Measurements from ENCODE around the gene WNT7B. TPM values are rescaled to one million over a fixed set of nuclear protein-coding genes. Genes with fewer than 3 reads are reported as not detected.

WNT7B gene
- total and polyA plus RNA-seq, 3 donors from 2014 or later: 0.65 to 1.9 (median 1.3) TPM

GRCh38 chr22:45897736-45898135, 79.2 kb downstream of the WNT7B start:
- Histone ChIP-seq H3K27me3 (no peaks in the 10 kb centered on the region), H3K9me3 (no peaks in the 10 kb centered on the region), H3K27ac (no peak overlapping the region), H3K36me3 (ENCODE audit: low read depth, missing control alignments) (no peaks in the 10 kb centered on the region), H3K4me1 (no peaks in the 10 kb centered on the region), H3K4me3 (no peak overlapping the region)
- intact Hi-C loops (cut with DNase I; ENCODE audit: low total_unique reads): loop anchor here (1.0 kb wide), 1 partner anchor 34 kb away; no protein-coding TSS in a partner anchor
- no peak for DNase-seq
- TF ChIP-seq CTCF (IDR thresholded peaks at IDR 0.05): no peak
- TF ChIP-seq POLR2A (IDR thresholded peaks at IDR 0.05): no peak
- WGBS, 2 donors: 77 to 92% methylated on average over 6 of the region's 6 CpGs

- WGBS, 2 donors: 73 to 80% methylated on average over 5 of the region's 5 CpGs
- DNase-seq: no peak
- no peaks in the 10 kb centered on the region for H3K4me1 ChIP-seq
- H3K27me3 ChIP-seq: no peaks in the 10 kb centered on the region
- H3K36me3 ChIP-seq (ENCODE audit: low read depth, missing control alignments): no peaks in the 10 kb centered on the region
- TF ChIP-seq POLR2A (IDR thresholded peaks at IDR 0.05) (no peak), CTCF (IDR thresholded peaks at IDR 0.05) (no peak)
- intact Hi-C loops (cut with DNase I; ENCODE audit: low total_unique reads): loop anchor here (1.0 kb wide), 1 partner anchor 34 kb away; no protein-coding TSS in a partner anchor
- H3K9me3 ChIP-seq: no peaks in the 10 kb centered on the region
- no peak overlapping the region for H3K4me3 ChIP-seq
- H3K27ac ChIP-seq: no peak overlapping the region
Measured at GRCh38 chr22:45896964-45897538, 79.9 kb downstream of the WNT7B start.

- DNase-seq: no peak
- Histone ChIP-seq H3K27me3 (no peaks in the 10 kb centered on the region), H3K27ac (no peak overlapping the region), H3K4me3 (no peak overlapping the region), H3K36me3 (ENCODE audit: low read depth, missing control alignments) (no peaks in the 10 kb centered on the region), H3K4me1 (no peaks in the 10 kb centered on the region), H3K9me3 (no peaks in the 10 kb centered on the region)
- intact Hi-C loops (cut with DNase I; ENCODE audit: low total_unique reads): no loop called here
- TF ChIP-seq POLR2A (IDR thresholded peaks at IDR 0.05): no peak
- TF ChIP-seq CTCF (IDR thresholded peaks at IDR 0.05): no peak
- WGBS, 2 donors: 70 to 76% methylated on average over 15 to 20 of the region's 20 CpGs
Measured at GRCh38 chr22:45896153-45896951, 80.6 kb downstream of the WNT7B start.

GRCh38 chr22:45895436-45896152, 81.4 kb downstream of the WNT7B start:
- 93 to 97% methylated on average over 10 to 17 of the region's 17 CpGs for WGBS, 2 donors
- H3K4me1 ChIP-seq: no peaks in the 10 kb centered on the region
- TF ChIP-seq CTCF (IDR thresholded peaks at IDR 0.05): no peak
- no peak for TF ChIP-seq POLR2A (IDR thresholded peaks at IDR 0.05)
- no peaks in the 10 kb centered on the region for H3K27me3 ChIP-seq
- intact Hi-C loops (cut with DNase I; ENCODE audit: low total_unique reads): no loop called here
- no peak overlapping the region for H3K4me3 ChIP-seq
- no peaks in the 10 kb centered on the region for H3K36me3 ChIP-seq (ENCODE audit: low read depth, missing control alignments)
- DNase-seq: no peak
- no peaks in the 10 kb centered on the region for H3K9me3 ChIP-seq
- no peak overlapping the region for H3K27ac ChIP-seq

Measured in testis (tissue), 3 donors.